ENCODE data around the gene PRRT1.

DNA sequence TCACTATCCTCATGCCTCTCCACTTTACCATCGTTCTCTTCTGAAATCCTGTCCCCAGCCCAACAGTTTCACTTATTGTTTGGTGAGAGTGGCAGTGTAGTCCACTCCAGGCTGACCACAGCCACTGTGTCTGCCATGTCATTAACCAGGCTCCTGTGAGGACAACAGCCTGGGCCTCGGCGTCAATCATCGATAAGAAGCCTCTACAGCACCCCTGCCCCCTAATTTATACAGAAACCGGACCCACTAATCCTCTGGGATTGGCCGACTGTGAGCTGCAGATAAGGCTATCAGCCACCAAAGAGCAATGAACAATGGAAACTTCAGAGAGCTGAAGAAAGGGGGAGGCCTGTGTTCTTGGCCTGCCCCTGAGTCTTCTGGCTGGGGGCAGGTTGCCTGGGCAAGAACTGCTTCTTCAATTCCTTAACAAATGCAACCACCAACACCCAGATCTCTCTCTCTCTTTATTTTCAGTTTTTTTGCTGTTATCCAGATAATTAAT is 16.1 kb upstream of the PRRT1 start:
- no peak for TF ChIP-seq POLR2AphosphoS5 (IDR thresholded peaks at IDR 0.05; ENCODE audit: low read depth, low read length)
- no peak for TF ChIP-seq TAF1 (IDR thresholded peaks at IDR 0.05; ENCODE audit: borderline replicate concordance, insufficient read depth, low read length)
- TF ChIP-seq, protein P1, sequence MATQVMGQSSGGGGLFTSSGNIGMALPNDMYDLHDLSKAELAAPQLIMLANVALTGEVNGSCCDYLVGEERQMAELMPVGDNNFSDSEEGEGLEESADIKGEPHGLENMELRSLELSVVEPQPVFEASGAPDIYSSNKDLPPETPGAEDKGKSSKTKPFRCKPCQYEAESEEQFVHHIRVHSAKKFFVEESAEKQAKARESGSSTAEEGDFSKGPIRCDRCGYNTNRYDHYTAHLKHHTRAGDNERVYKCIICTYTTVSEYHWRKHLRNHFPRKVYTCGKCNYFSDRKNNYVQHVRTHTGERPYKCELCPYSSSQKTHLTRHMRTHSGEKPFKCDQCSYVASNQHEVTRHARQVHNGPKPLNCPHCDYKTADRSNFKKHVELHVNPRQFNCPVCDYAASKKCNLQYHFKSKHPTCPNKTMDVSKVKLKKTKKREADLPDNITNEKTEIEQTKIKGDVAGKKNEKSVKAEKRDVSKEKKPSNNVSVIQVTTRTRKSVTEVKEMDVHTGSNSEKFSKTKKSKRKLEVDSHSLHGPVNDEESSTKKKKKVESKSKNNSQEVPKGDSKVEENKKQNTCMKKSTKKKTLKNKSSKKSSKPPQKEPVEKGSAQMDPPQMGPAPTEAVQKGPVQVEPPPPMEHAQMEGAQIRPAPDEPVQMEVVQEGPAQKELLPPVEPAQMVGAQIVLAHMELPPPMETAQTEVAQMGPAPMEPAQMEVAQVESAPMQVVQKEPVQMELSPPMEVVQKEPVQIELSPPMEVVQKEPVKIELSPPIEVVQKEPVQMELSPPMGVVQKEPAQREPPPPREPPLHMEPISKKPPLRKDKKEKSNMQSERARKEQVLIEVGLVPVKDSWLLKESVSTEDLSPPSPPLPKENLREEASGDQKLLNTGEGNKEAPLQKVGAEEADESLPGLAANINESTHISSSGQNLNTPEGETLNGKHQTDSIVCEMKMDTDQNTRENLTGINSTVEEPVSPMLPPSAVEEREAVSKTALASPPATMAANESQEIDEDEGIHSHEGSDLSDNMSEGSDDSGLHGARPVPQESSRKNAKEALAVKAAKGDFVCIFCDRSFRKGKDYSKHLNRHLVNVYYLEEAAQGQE (IDR thresholded peaks at IDR 0.05; ENCODE audit: insufficient read depth in 1 of 2, low read depth in 2 of 2, low read length in 2 of 2): no peak
- no peak for TF ChIP-seq SIN3A (IDR thresholded peaks at IDR 0.05; ENCODE audit: borderline replicate concordance, insufficient read depth, low read length)
